Lung (tissue), 12 donors: ENCODE measurements around the gene LXN. TPM values are rescaled to one million over a fixed set of nuclear protein-coding genes. Genes with fewer than 3 reads are reported as not detected.

Experiments used
- ATAC-seq: fragments of 200-7000 bp; cut with Tn5 transposase; one replicate; pipeline ENCODE4 v1.9.1; 2020; ENCODE audit warnings: moderate number of reproducible peaks; ENCODE audit not compliant: insufficient read depth, low FRiP score
- DNase-seq, 3 donors: peaks; one replicate each; pipeline ENCODE4 v3.0.0-alpha.2; 2013 to 2017
- H3K27ac ChIP-seq, 2 donors: one replicate each; pipeline ENCODE4 v1.5.1; 2013; ENCODE audit warnings: mild to moderate bottlenecking in 2 of 2, moderate library complexity in 2 of 2, control low read depth in 1 of 2, inconsistent platforms in 1 of 2, low read depth in 1 of 2, low read length in 1 of 2
- H3K27me3 ChIP-seq, 3 donors: one replicate each; pipeline ENCODE4 v1.5.1; 2013; ENCODE audit warnings: low read length in 2 of 3; ENCODE audit not compliant: control insufficient read depth in 3 of 3, insufficient read depth in 3 of 3
- H3K36me3 ChIP-seq, 4 donors: one replicate each; pipeline ENCODE4 v1.5.1; 2013; ENCODE audit warnings: low read length in 4 of 4, mild to moderate bottlenecking in 1 of 4, moderate library complexity in 1 of 4; ENCODE audit not compliant: control insufficient read depth in 4 of 4, insufficient read depth in 4 of 4
- H3K4me1 ChIP-seq, 5 donors: one replicate each; pipeline ENCODE4 v1.5.1; 2013; ENCODE audit warnings: low read length in 5 of 5, mild to moderate bottlenecking in 2 of 5, moderate library complexity in 1 of 5; ENCODE audit not compliant: control insufficient read depth in 5 of 5, insufficient read depth in 5 of 5
- H3K4me3 ChIP-seq: one replicate; pipeline ENCODE4 v1.5.1; 2013; ENCODE audit warnings: mild to moderate bottlenecking, control low read depth, moderate library complexity
- H3K9ac ChIP-seq, 2 donors: one replicate each; pipeline ENCODE4 v1.5.1; 2013; ENCODE audit warnings: low read length in 2 of 2, control low read depth in 1 of 2; ENCODE audit not compliant: insufficient read depth in 1 of 2
- H3K9me3 ChIP-seq, 4 donors: one replicate each; pipeline ENCODE4 v1.5.1; 2013; ENCODE audit warnings: low read length in 3 of 4, mild to moderate bottlenecking in 1 of 4, moderate library complexity in 1 of 4; ENCODE audit not compliant: control insufficient read depth in 4 of 4, insufficient read depth in 3 of 4
- CTCF ChIP-seq: IDR thresholded peaks from 2 replicates; pipeline ENCODE4 v1.5.1; 2012; ENCODE audit warnings: mild to moderate bottlenecking; ENCODE audit errors: control extremely low read depth, extremely low read depth
- WGBS, 2 donors: extraction: QIAGEN DNeasy Blood & Tissue Kit; methylation state at CpG; one replicate each; pipeline ENCODE4 v1.1.7; 2013; 5-methylcytosine and 5-hydroxymethylcytosine counted together
- polyA plus RNA-seq, 2 donors: library from polyadenylated mRNA; stranded (reverse); fragments of 200-250 nt; gene quantifications; one replicate each; pipeline ENCODE4 v1.2.1, GENCODE V29; 2013
- total RNA-seq, 2 donors: library from RNA; depleted of rRNA in 1 of 2; stranded (reverse); fragments of >200 nt in 1 of 2; gene quantifications; one replicate each; pipeline ENCODE4 v1.2.1, GENCODE V29; 2014 to 2021
- donor health status: control.
- donor health status: control.
- donor health status: Bipolar disorder and iron deficiency.
- donor health status: healthy.
- donor health status: DM: yes; HTN: yes; CAD: no.

Gene LXN
- total and polyA plus RNA-seq, 4 donors, result 20.7 to 103 (median 31.7) TPM

- WGBS, 2 donors, result 92 to 96% methylated on average over 2 of the region's 2 CpGs
- ATAC-seq, result no peak
- H3K36me3 ChIP-seq, result peaks cover 0 to 21% (median 8%) of the 10 kb centered on the region in 4 donors
- no peak for DNase-seq
- H3K9me3 ChIP-seq, result no peaks in the 10 kb centered on the region
- H3K9ac ChIP-seq, result no peak overlapping the region
- H3K27me3 ChIP-seq, result no peaks in the 10 kb centered on the region
- H3K4me1 ChIP-seq, result peaks cover 0 to 9% (median 5%) of the 10 kb centered on the region in 5 donors
- H3K27ac ChIP-seq, result no peak overlapping the region
- no peak for TF ChIP-seq CTCF
- H3K4me3 ChIP-seq, result no peak overlapping the region
These were observed 45.1 kb upstream of the LXN start for GRCh38 chr3:158717576-158717975.

- DNase-seq, result peak in 1 of 3 donors; percentile 70
- ATAC-seq, result peak; percentile 46
- Histone ChIP-seq H3K36me3 (peaks cover 6 to 27% (median 15%) of the 10 kb centered on the region in 4 donors), H3K27ac (peak overlapping the region in 1 of 2 donors; percentile 47), H3K4me3 (no peak overlapping the region), H3K27me3 (no peaks in the 10 kb centered on the region), H3K9ac (no peak overlapping the region), H3K4me1 (peaks cover 0 to 12% (median 6%) of the 10 kb centered on the region in 5 donors), H3K9me3 (no peaks in the 10 kb centered on the region)
- TF ChIP-seq CTCF, result no peak
- WGBS, 2 donors, result 36 to 60% methylated on average over 9 of the region's 9 CpGs
These were observed 40.6 kb upstream of the LXN start for GRCh38 chr3:158713094-158713499.

GRCh38 chr3:158712443-158712842 lies 40.0 kb upstream of the LXN start:
- H3K36me3 ChIP-seq, result peaks cover 6 to 33% (median 17%) of the 10 kb centered on the region in 4 donors
- no peaks in the 10 kb centered on the region for H3K9me3 ChIP-seq
- ATAC-seq (no peak), DNase-seq (no peak)
- TF ChIP-seq CTCF, result no peak
- 69 to 77% methylated on average over 1 of the region's 1 CpG for WGBS, 2 donors
- no peak overlapping the region for H3K27ac ChIP-seq
- H3K9ac ChIP-seq, result no peak overlapping the region
- peaks cover 0 to 12% (median 6%) of the 10 kb centered on the region in 5 donors for H3K4me1 ChIP-seq
- no peaks in the 10 kb centered on the region for H3K27me3 ChIP-seq
- no peak overlapping the region for H3K4me3 ChIP-seq

- Histone ChIP-seq H3K4me3 (no peak overlapping the region), H3K36me3 (peaks cover 6 to 34% (median 20%) of the 10 kb centered on the region in 4 donors), H3K9me3 (no peaks in the 10 kb centered on the region), H3K9ac (no peak overlapping the region), H3K4me1 (peaks cover 0 to 12% (median 6%) of the 10 kb centered on the region in 5 donors), H3K27me3 (no peaks in the 10 kb centered on the region), H3K27ac (no peak overlapping the region)
- DNase-seq, result no peak
- WGBS, 2 donors, result 34 to 36% methylated on average over 1 of the region's 1 CpG
- no peak for TF ChIP-seq CTCF
- peak; percentile 23 for ATAC-seq
These were observed 39.4 kb upstream of the LXN start for GRCh38 chr3:158711886-158712285.
